Fibroblast of lung (primary cell): ENCODE data around the gene SPDYE2. TPM values are rescaled to one million over a fixed set of nuclear protein-coding genes. Genes with fewer than 3 reads are reported as not detected.
"Not testable (repeated sequence)": the region's sequence is repeated elsewhere in the genome, so short reads cannot be mapped to it uniquely, and the experiment has no call there.

Source experiments
- DNase-seq, 2 donors: peaks; one replicate each; pipeline versions ENCODE4 v3.0.0 to v3.0.0-alpha.2; 2010; ENCODE audit warnings: low read depth in 2 of 2
- H2AFZ ChIP-seq: 2 replicates; pipeline ENCODE4 v1.5.1; 2012; ENCODE audit warnings: low read length, control low read depth, inconsistent platforms
- H3K27ac ChIP-seq: 2 replicates; pipeline ENCODE4 v1.5.1; 2011; ENCODE audit warnings: low read length, control low read depth; ENCODE audit not compliant: insufficient read depth
- H3K27me3 ChIP-seq: 2 replicates; pipeline ENCODE4 v1.5.1; 2011; ENCODE audit warnings: mild to moderate bottlenecking, low read length; ENCODE audit not compliant: control insufficient read depth, insufficient read depth
- H3K36me3 ChIP-seq: 2 replicates; pipeline ENCODE4 v1.5.1; 2011; ENCODE audit warnings: low read length; ENCODE audit not compliant: control insufficient read depth, insufficient read depth
- H3K4me1 ChIP-seq: 2 replicates; pipeline ENCODE4 v1.5.1; 2011; ENCODE audit warnings: low read length; ENCODE audit not compliant: control insufficient read depth, insufficient read depth; ENCODE audit errors: extremely low read depth
- H3K4me2 ChIP-seq: 2 replicates; pipeline ENCODE4 v1.5.1; 2011; ENCODE audit warnings: low read length, control low read depth; ENCODE audit not compliant: insufficient read depth; ENCODE audit errors: extremely low read depth
- H3K4me3 ChIP-seq, 4 experiments: fragments of 200-600 bp in 1 of 4; sonication (generic) in 1 of 4; replicated peaks in 1 of 4; 2 replicates each; pipeline ENCODE4 v1.5.1; 2011 to 2016; ENCODE audit warnings: low read length in 4 of 4, low read depth in 3 of 4, mild to moderate bottlenecking in 3 of 4, control low read depth in 2 of 4, inconsistent platforms in 1 of 4, mixed read lengths in 1 of 4; ENCODE audit not compliant: insufficient read depth in 1 of 4; ENCODE audit errors: control extremely low read depth in 1 of 4
- H3K79me2 ChIP-seq: 2 replicates; pipeline ENCODE4 v1.5.1; 2012; ENCODE audit warnings: mild to moderate bottlenecking, low read length, inconsistent platforms; ENCODE audit not compliant: control insufficient read depth, insufficient read depth
- H3K9ac ChIP-seq: 2 replicates; pipeline ENCODE4 v1.5.1; 2011; ENCODE audit warnings: mild to moderate bottlenecking, low read length, control low read depth; ENCODE audit not compliant: insufficient read depth
- H3K9me3 ChIP-seq: 2 replicates; pipeline ENCODE4 v1.5.1; 2012; ENCODE audit warnings: low read depth, low read length; ENCODE audit not compliant: control insufficient read depth, insufficient read depth
- H4K20me1 ChIP-seq: 2 replicates; pipeline ENCODE4 v1.5.1; 2011; ENCODE audit warnings: low read length; ENCODE audit not compliant: control insufficient read depth, insufficient read depth; ENCODE audit errors: extremely low read depth
- polyA plus RNA-seq, 2 donors: library from polyadenylated mRNA; depleted of rRNA in 1 of 2; stranded (reverse) in 1 of 2; unstranded in 1 of 2; fragments of >200 nt; gene quantifications; 2 replicates each; pipeline ENCODE4 v1.2.1, GENCODE V29; 2011 to 2012; ENCODE audit warnings: missing spikeins in 1 of 2
- total RNA-seq: library from RNA; depleted of rRNA; stranded (reverse); fragments of >200 nt; gene quantifications from 2 replicates; pipeline ENCODE4 v1.2.1, GENCODE V29; 2014

Gene SPDYE2
- total and polyA plus RNA-seq, 2 donors (not counting 1 experiment from before 2014, with no cell fraction given): not detected

DNA sequence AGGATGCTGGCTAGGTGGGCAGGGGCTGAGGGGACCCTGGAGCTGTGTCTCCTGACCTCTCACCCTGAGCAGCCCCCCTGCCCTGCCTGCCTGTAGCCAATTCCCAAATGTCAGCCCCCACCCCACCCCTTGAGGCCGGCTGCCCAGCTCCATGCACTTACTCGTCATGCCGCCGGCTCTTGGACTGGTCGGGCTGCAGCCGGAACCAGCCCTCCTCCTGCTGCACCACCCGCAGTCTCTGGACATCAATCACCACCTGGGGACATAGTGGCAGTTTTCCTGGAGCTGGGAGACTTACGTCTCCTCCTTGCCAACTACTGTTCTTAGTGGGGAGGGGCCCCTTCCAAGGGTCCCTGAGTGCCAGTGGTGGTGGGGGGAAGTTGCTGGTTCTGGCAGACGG, 48.7 kb downstream of the SPDYE2 start:
- not testable (repeated sequence) for H4K20me1 ChIP-seq, H3K4me2 ChIP-seq, H3K36me3 ChIP-seq, H3K27ac ChIP-seq, H3K79me2 ChIP-seq, H2AFZ ChIP-seq, DNase-seq, H3K4me1 ChIP-seq, H3K9me3 ChIP-seq, H3K4me3 ChIP-seq, H3K9ac ChIP-seq, H3K27me3 ChIP-seq

DNA sequence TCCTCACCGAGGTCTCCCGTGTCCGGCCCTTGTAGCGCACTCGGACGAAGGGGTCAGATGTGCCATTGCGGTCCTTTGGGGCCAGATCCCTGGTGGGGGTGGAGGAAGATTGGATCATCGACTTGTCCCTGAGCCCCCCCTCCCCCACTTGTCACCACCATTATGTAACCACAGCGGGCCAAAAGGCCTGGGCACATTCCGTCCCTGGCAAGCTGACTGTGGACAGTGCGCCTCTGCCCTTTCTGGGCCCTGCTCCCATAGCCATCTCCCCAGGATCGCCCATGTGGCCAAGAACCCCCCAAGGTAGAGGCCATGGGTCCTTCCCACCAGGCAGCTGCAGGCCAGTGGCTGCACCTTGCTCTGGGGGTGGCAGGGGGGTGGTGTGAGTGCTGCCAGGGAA, 51.3 kb downstream of the SPDYE2 start:
- not testable (repeated sequence) for DNase-seq, H4K20me1 ChIP-seq

DNA sequence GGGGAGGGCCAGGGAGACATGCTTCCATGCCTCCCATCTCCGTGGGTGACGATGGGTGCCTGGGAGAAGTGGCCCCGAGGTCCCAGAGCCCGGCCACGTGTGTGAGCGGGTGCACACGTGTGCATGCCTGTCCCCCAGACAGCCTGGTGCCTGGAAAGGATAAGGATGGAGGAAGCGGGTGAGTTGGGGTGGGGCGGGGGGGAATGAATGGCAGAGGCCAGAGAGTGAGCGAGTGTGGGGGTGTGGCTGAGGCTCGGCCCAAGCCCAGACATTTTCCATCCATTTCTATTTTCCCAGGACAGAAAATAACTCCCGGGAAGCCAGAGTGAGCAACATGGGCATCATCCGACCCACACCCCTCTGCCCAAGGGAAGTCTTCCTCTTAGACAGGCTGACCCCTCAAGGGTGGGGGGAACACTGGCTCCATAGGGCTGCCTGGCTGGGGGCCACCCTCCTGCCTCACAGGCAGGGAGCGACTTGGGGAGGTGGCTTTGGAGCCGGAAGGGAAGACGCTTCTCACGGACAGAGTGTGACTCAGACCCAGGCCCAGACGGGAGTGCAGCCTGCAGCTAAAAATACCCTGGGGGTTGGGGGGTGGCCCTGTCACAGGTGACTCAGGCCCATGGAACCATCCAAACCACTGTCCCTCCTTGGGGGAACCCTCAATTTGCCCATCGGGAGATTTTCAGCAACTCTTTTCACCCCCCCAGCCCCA, 53.6 kb downstream of the SPDYE2 start:
- H3K79me2 ChIP-seq, H3K36me3 ChIP-seq, H3K4me3 ChIP-seq, H3K4me1 ChIP-seq, H3K27me3 ChIP-seq, H3K27ac ChIP-seq, DNase-seq, H4K20me1 ChIP-seq, H3K9ac ChIP-seq, H3K9me3 ChIP-seq, H2AFZ ChIP-seq, H3K4me2 ChIP-seq: not testable (repeated sequence)

More for the DNA sequence above, 51.3 kb downstream of the SPDYE2 start:
- not testable (repeated sequence) for H3K4me1 ChIP-seq, H3K9ac ChIP-seq, H3K36me3 ChIP-seq, H3K27ac ChIP-seq, H3K9me3 ChIP-seq, H2AFZ ChIP-seq, H3K4me3 ChIP-seq, H3K79me2 ChIP-seq, H3K4me2 ChIP-seq, H3K27me3 ChIP-seq

DNA sequence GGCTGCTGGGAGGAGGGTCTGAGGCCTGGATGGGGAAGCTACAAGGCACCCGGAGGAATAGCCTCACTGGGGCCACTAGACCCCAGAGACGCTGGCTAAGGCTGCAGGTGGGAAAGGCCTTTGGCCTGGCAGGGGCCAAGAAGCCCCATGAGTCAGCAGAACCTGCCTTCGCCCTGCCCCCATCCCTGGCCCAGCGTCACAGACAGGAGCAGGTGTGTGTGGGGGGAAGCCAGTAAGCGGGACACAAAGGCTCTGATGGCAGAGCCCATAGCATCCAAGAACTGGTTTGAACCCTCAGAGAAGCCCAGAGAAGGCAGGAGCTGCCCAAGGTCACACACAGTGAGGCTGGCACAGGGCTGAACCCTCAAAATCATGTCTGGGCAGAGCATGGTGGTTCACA, 55.8 kb downstream of the SPDYE2 start:
- H3K4me2 ChIP-seq, H3K4me3 ChIP-seq, H3K27me3 ChIP-seq, H3K27ac ChIP-seq, H3K79me2 ChIP-seq, H3K9ac ChIP-seq, H4K20me1 ChIP-seq, DNase-seq, H3K36me3 ChIP-seq, H3K9me3 ChIP-seq, H3K4me1 ChIP-seq, H2AFZ ChIP-seq: not testable (repeated sequence)

DNA sequence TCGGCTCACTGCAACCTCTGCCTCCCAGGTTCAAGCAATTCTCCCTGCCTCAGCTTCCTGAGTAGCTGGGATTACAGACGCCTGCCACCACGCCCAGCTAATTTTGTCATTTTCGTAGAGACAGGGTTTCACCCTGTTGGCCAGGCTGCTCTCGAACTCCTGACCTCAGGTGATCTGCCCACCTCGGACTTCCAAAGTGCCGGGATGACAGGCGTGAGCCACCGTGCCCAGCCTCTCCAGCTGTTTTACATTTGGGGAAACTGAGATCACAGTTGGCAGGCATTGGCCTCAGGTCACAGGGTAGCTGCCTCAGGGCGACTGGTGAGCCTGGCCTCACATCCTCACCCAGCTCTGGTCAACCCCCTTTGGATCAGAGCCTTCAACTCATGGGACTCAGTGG, 58.7 kb downstream of the SPDYE2 start:
- H3K9ac ChIP-seq, H4K20me1 ChIP-seq, H3K4me2 ChIP-seq: not testable (repeated sequence)

DNA sequence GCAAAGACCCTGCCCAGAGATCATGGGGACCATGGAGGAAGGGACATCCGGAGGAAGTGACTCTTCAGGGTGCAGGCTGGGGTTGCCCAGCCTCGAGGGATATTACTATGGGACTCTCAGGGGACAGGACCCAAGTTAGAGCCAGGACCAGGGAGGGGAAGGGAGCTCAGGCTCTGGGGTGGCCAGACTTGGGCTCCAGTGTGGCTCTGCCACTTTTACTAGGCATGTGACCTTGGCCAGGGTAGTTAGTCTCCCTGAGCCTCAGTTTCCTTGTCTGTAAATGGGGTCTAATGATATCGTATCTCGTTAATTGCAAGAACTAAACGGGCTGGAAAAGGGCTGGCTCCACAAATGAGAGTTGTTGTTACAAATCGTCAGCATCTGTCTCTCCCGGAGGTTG, 59.4 kb downstream of the SPDYE2 start:
- not testable (repeated sequence) for H3K27ac ChIP-seq, H3K36me3 ChIP-seq, H3K9ac ChIP-seq, H3K9me3 ChIP-seq, H3K79me2 ChIP-seq, H3K4me3 ChIP-seq, H3K27me3 ChIP-seq, H3K4me1 ChIP-seq, H4K20me1 ChIP-seq, DNase-seq, H3K4me2 ChIP-seq, H2AFZ ChIP-seq

More for the DNA sequence above, 58.7 kb downstream of the SPDYE2 start:
- H3K9me3 ChIP-seq, H3K4me1 ChIP-seq, H2AFZ ChIP-seq, H3K36me3 ChIP-seq, H3K27me3 ChIP-seq, H3K4me3 ChIP-seq, H3K27ac ChIP-seq, H3K79me2 ChIP-seq, DNase-seq: not testable (repeated sequence)

DNA sequence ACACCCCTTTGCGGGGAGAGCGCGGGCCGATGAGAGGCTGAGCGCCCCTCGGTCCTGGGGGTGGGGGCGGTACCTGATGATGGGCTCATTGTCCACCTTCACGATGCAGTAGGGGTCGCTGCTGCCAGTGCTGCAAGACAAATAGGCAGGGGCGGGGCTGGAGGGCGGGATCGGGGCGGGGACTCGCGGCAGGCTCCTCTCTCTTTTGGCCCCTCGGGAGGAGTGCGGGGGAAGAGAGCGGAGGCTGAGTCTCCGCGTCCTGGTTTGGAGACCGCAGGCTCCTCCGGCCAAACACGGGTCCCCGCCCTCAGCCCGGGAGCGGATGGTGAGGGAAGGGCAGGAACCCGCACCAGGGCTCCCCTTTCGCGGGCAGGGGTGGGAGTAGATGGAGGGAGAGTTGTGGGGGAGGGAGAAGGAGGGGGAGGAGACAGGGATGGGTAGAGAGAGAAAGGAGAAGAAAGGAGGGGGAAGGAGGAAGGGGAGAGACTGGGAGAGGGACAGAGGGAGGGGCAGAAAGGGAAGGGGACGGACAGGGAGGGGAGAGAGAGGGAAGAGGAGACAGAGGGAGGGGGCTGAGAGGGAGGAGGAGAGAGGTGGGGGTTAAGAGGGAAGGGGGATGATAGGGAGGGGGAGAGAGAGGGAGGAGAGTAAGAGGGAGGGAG, 60.1 kb downstream of the SPDYE2 start:
- not testable (repeated sequence) for H3K9ac ChIP-seq, H3K4me2 ChIP-seq, H3K27me3 ChIP-seq, DNase-seq, H4K20me1 ChIP-seq, H3K4me1 ChIP-seq, H3K27ac ChIP-seq, H2AFZ ChIP-seq, H3K4me3 ChIP-seq, H3K36me3 ChIP-seq, H3K79me2 ChIP-seq, H3K9me3 ChIP-seq
